Measurements from ENCODE around the gene RNGTT.

GRCh38 chr6:88666901-88667300 is 296.5 kb downstream of the RNGTT start:
- TF ChIP-seq CTCF (IDR thresholded peaks at IDR 0.05) (no peak), EP300 (IDR thresholded peaks at IDR 0.05) (no peak), POLR2A (IDR thresholded peaks at IDR 0.05) (no peak)
